Measurements from ENCODE around the gene GFRA4.

GRCh38 chr20:3622406-3622805 is 40.8 kb downstream of the GFRA4 start:
- TF ChIP-seq CTCF (IDR thresholded peaks at IDR 0.05) (no peak), EZH2 (IDR thresholded peaks at IDR 0.05; ENCODE audit: borderline replicate concordance, insufficient read depth, low read depth, low read length, poor library complexity, severe bottlenecking) (no peak)

All from B cell (primary cell).